ENCODE data around the gene MSANTD7.

- no peak for TF ChIP-seq CTCF (IDR thresholded peaks at IDR 0.05)
- TF ChIP-seq POLR2AphosphoS5 (IDR thresholded peaks at IDR 0.05), result no peak
- TF ChIP-seq POLR2A (IDR thresholded peaks at IDR 0.05), result no peak
Measured at GRCh38 chr10:14826076-14826829, 11.9 kb upstream of the MSANTD7 start.

All from stomach (tissue), 4 donors.